T follicular helper cell (primary cell): ENCODE data around the gene KCNIP2.

ENCODE experiments used
- DNase-seq: peaks from one replicate; pipeline ENCODE4 v3.0.0-alpha.2; 2020; ENCODE audit warnings: low read depth

Gene KCNIP2

GRCh38 chr10:101851411-101852116 is 8.0 kb upstream of the KCNIP2 start:
- no peak for DNase-seq

- no peak for DNase-seq
Observed at GRCh38 chr10:101850749-101851148, 7.1 kb upstream of the KCNIP2 start.

- DNase-seq, result no peak
Observed at GRCh38 chr10:101848894-101849351, 5.3 kb upstream of the KCNIP2 start.

- DNase-seq, result no peak
Observed at GRCh38 chr10:101848408-101848807, 4.8 kb upstream of the KCNIP2 start.

GRCh38 chr10:101845893-101846292 is 2.3 kb upstream of the KCNIP2 start:
- no peak for DNase-seq

DNA sequence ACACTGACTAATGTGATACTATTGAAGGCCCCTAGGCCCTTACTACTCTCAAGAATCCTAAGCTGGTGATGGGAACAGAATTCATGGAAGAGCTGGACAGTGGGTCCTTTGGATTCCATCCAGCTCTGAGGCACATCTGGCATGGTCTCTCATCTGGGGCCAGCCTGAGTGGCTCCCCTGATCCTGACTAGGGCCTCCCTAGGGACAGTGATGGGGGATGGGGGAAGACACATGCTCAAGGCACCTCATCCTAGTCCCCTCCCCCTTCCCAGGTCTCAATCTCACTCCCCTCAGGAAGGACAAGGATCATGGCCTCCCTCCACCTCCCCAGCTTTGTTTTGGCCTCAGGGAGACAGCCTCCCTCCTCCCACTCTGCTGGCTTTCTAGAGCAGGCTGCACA is 1.8 kb downstream of the KCNIP2 start:
- no peak for DNase-seq

- peak; percentile 45 for DNase-seq
Observed at GRCh38 chr10:101840741-101841453, 2.7 kb downstream of the KCNIP2 start.

DNA sequence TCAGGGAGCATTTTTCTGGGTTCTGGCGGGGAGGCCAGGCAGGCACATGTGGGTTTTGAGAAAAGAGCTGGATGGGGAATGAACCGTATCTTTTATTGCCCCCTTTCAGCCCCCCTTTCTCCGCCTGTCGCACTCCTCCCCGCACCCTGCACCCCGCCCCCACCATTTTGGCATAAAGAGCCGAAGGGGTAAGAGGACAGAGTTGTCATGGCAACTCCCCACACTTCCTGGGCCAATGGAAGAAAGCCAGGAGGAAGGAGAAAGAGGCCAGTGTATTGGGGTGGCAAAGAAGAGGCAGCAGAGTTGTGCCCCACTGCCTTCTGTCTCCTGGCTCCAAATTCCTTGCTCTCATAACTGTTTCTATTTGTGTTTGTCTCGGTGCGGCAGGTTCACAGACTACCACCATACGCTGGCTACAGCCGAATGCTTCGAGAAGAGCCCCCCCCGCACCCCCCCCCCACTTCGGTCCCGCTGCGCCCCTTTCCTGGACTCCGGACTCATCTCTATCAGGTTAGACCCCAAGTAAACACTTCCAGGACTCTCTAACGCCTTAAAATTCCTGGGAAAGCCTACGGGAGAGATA is 3.4 kb downstream of the KCNIP2 start:
- no peak for DNase-seq

DNA sequence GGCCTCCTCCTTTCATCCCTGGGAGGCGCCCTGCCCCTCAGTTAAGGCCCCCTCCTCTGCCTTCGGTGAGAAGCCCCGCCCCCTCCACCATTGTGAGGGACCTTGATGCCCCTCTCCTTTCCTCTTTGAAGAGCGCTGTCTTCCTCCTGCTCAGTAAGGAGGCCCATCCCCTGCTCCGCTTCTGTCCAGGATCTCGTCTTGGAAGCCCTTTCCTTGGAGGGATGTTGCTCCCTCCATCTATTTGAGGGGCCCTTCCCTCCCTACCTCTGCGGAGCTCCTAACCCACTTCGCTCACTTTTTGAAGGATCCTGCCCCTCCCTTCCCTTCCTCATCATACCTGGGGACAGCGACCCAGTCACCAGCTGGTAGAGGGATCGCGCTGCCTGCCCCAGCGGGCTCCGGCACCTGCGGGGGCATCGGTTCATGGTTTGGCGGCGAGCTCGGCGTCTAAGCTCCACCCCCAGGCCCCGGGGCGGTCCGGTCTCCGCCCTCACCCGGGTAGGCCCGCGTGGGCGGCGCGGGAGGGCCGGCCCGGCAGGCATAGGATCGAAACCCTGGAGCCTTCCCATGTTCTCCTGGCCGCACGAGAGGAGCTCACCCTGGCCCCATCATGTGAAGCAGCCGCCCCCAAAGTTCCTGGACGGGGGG is 4.1 kb downstream of the KCNIP2 start:
- DNase-seq, result peak; percentile 47

GRCh38 chr10:101839002-101839401 is 4.6 kb downstream of the KCNIP2 start:
- DNase-seq, result no peak

DNA sequence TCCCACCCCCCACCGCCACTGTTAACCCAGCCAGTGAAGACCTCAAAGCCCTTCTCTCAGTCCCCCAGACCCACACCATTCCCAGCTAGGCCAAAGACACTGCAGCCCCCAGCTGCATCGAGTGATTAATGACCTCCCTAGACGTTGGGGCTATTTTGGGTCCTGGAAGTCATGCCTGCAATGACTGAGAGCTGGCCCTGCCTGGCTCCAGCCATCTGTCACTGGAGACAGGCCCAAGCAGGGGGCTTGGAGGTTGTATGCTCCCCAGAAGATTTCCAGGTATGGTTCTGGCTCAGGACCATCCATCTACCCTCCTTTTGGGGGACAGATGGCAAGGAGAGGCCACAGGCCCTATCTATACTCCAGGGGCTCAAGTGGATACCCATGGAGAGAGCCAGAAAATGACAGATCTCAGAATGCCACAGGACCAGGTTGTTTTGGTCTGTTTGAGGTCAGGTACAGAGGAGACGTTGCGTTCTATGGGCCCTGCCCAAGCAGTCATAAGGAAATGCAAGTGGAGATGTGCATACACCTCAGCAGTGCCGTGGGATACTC is 5.1 kb downstream of the KCNIP2 start:
- no peak for DNase-seq

- no peak for DNase-seq
Observed at GRCh38 chr10:101837748-101838147, 5.9 kb downstream of the KCNIP2 start.

- DNase-seq, result no peak
Observed at GRCh38 chr10:101835362-101835761, 8.2 kb downstream of the KCNIP2 start.

- DNase-seq, result no peak
Observed at GRCh38 chr10:101834341-101834740, 9.3 kb downstream of the KCNIP2 start.

GRCh38 chr10:101833466-101833865 is 10.1 kb downstream of the KCNIP2 start:
- DNase-seq, result no peak

DNA sequence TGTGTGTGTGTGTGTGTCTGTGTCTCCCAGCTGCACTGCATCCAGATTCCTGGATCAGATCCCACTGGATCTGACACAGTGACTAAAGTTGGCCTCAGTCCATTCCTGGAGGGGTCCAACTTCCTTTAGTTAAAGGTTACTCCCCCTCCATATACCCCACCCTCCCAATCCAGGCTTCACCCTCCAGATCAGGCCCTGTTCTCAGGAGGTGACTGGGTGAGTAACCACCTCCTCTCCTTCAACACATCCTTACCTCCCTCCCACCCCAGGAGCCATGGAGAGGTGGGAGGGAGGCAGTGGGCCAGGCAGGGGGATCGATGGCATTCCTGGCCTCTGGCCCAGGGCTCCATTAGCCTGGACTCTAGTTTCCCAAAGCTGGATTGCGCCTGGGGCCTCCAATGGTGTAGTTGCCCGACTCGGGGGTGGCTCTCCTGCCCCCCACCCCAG is 11.3 kb downstream of the KCNIP2 start:
- no peak for DNase-seq

GRCh38 chr10:101831169-101831811 is 12.3 kb downstream of the KCNIP2 start:
- DNase-seq, result no peak

DNA sequence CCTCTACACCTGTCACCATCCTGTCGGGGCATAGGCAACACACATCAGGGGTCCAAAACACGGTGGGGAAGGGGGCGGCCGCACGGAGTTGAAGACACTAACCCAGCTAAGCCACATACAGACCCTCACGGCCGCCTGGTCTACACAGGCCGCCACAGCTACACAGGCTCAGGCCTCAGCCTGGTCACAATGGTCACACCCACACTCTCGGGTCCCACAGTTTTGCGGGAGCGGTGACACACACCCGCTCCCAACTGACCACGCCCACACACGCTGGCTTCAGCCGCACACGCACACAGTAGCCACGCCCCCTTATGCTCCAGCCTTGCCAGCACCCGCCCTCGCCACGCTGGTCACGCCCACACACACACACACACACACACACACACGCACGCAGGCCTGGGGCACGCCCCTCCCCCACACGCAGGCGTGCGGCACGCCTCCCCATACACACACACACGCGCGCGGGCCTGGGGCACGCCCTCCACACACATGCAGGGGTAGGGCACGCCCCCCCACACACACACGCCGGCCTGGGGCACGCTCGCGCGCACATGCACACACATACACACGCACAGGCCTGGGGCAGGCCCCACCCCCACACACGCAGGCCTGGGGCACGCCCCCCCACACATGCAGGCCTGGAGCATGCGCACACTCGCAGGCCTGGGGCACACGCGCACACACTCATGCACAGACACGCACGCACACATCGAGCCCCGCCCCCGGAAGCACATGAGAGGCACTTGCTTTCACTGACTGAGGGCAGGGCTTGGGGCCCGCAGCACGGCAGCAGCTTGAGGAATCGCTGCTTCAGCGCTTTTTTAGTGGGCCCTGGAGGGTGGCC is 13.1 kb downstream of the KCNIP2 start:
- peak; percentile 95 for DNase-seq

DNA sequence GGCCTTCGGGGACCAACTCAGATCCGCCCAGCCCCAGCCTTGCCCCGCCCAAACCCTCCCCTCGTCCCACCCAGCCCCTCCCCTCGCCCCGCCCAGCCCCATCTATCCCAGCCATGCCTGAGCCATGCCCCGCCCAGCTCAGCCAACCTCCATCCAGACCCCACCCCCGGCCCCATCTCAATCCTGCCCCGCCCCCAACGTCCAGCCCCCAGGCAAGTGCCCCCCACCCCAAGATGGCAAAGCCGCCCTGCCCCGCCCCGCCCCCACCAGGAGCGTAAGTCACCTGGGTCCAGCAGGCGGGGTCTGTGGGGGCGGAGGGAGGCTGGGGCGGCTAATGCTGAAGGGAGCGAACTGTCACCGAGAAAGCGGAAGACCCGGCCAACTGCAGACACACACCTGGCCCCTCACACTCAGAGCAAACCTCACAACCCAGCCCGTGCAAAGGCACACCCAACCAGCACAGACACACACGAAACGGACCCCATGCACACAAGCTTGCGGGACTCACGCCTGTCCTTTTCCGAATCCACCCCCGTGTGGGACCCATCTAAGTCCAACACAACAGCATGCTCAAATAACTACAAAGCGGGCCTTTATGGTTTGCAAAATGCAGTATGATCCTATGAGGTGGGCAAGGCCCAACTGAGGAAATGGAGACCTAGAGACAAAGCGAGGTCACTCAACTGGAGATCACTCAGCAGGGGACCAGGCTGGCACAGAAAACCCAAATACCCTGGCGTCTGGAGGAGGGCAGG is 13.9 kb downstream of the KCNIP2 start:
- peak; percentile 60 for DNase-seq
